ENCODE data around the gene MYRIP. TPM values are rescaled to one million over a fixed set of nuclear protein-coding genes. Genes with fewer than 3 reads are reported as not detected.

The MYRIP gene
- total RNA-seq, 1 experiment from 2014 or later = 0.59 TPM

GRCh38 chr3:40170395-40170794 lies 361.0 kb downstream of the MYRIP start:
- intact Hi-C loops (cut with micrococcal nuclease; ENCODE audit: unreplicated experiment) = loop anchor here (10.0 kb wide), 1 partner anchor 156 kb away; no protein-coding TSS in a partner anchor
- CTCF ChIA-PET = no interaction called here
- no peaks in the 10 kb centered on the region for H3K4me1 ChIP-seq

GRCh38 chr3:40172560-40172959 lies 363.2 kb downstream of the MYRIP start:
- DNase-seq = no peak
- H3K27ac Mint-ChIP-seq (ENCODE audit: unreplicated experiment) = no peak overlapping the region
- no peak overlapping the region for H3K4me3 Mint-ChIP-seq (ENCODE audit: unreplicated experiment)
- H3K9me3 Mint-ChIP-seq (ENCODE audit: unreplicated experiment) = no peaks in the 10 kb centered on the region
- Histone ChIP-seq H3K4me3 (ENCODE audit: low read depth, low read length) (no peak overlapping the region), H3K36me3 (ENCODE audit: control insufficient read depth, insufficient read depth, low read length) (no peaks in the 10 kb centered on the region), H3K27me3 (replicated peaks; ENCODE audit: control insufficient read depth, insufficient read depth, low read length) (no peaks in the 10 kb centered on the region; the same call in 1 of the 2 replicates), H3K9me3 (no peaks in the 10 kb centered on the region), H3K4me1 (no peaks in the 10 kb centered on the region)
- no peak for TF ChIP-seq CTCF (IDR thresholded peaks at IDR 0.05; ENCODE audit: insufficient read depth in 1 of 2, low read depth in 1 of 2, low read length in 1 of 2, severe bottlenecking in 1 of 2, unreplicated experiment in 1 of 2)
- ChIA-PET POLR2A (no interaction called here), CTCF (no interaction called here)
- intact Hi-C loops (cut with micrococcal nuclease; ENCODE audit: unreplicated experiment) = loop anchor here (10.0 kb wide), 1 partner anchor 158 kb away; no protein-coding TSS in a partner anchor
- H3K27me3 Mint-ChIP-seq (ENCODE audit: insufficient read depth, unreplicated experiment) = peaks cover 11% of the 10 kb centered on the region
- no peaks in the 10 kb centered on the region for H3K4me1 Mint-ChIP-seq (ENCODE audit: low read depth, unreplicated experiment)
- no peaks in the 10 kb centered on the region for H3K36me3 Mint-ChIP-seq (ENCODE audit: insufficient read depth, unreplicated experiment)
- no TSS peak for BruUV-seq (replicated peaks)

More at GRCh38 chr3:40170395-40170794, 361.0 kb downstream of the MYRIP start:
- POLR2A ChIA-PET = no interaction called here
- TF ChIP-seq CTCF (IDR thresholded peaks at IDR 0.05; ENCODE audit: insufficient read depth in 1 of 2, low read depth in 1 of 2, low read length in 1 of 2, severe bottlenecking in 1 of 2, unreplicated experiment in 1 of 2) = no peak
- no peak overlapping the region for H3K4me3 ChIP-seq (ENCODE audit: low read depth, low read length)
- no peaks in the 10 kb centered on the region; the same call in 1 of the 2 replicates for H3K27me3 ChIP-seq (replicated peaks; ENCODE audit: control insufficient read depth, insufficient read depth, low read length)
- Mint-ChIP-seq H3K4me3 (ENCODE audit: unreplicated experiment) (no peak overlapping the region), H3K27me3 (ENCODE audit: insufficient read depth, unreplicated experiment) (peaks cover 15% of the 10 kb centered on the region), H3K4me1 (ENCODE audit: low read depth, unreplicated experiment) (no peaks in the 10 kb centered on the region), H3K27ac (ENCODE audit: unreplicated experiment) (no peak overlapping the region), H3K9me3 (ENCODE audit: unreplicated experiment) (no peaks in the 10 kb centered on the region), H3K36me3 (ENCODE audit: insufficient read depth, unreplicated experiment) (no peaks in the 10 kb centered on the region)
- no peaks in the 10 kb centered on the region for H3K36me3 ChIP-seq (ENCODE audit: control insufficient read depth, insufficient read depth, low read length)
- BruUV-seq (replicated peaks) = no TSS peak
- no peaks in the 10 kb centered on the region for H3K9me3 ChIP-seq
- no peak for DNase-seq

GRCh38 chr3:40173227-40173721 lies 363.9 kb downstream of the MYRIP start:
- no peaks in the 10 kb centered on the region for H3K4me1 Mint-ChIP-seq (ENCODE audit: low read depth, unreplicated experiment)
- H3K36me3 ChIP-seq (ENCODE audit: control insufficient read depth, insufficient read depth, low read length) = no peaks in the 10 kb centered on the region
- DNase-seq = no peak
- POLR2A ChIA-PET = no interaction called here
- H3K9me3 Mint-ChIP-seq (ENCODE audit: unreplicated experiment) = no peaks in the 10 kb centered on the region
- H3K27me3 Mint-ChIP-seq (ENCODE audit: insufficient read depth, unreplicated experiment) = peaks cover 11% of the 10 kb centered on the region
- intact Hi-C loops (cut with micrococcal nuclease; ENCODE audit: unreplicated experiment) = loop anchor here (10.0 kb wide), 1 partner anchor 158 kb away; no protein-coding TSS in a partner anchor
- no peaks in the 10 kb centered on the region; the same call in 1 of the 2 replicates for H3K27me3 ChIP-seq (replicated peaks; ENCODE audit: control insufficient read depth, insufficient read depth, low read length)
- H3K36me3 Mint-ChIP-seq (ENCODE audit: insufficient read depth, unreplicated experiment) = no peaks in the 10 kb centered on the region
- H3K4me3 Mint-ChIP-seq (ENCODE audit: unreplicated experiment) = no peak overlapping the region
- no peak overlapping the region for H3K27ac Mint-ChIP-seq (ENCODE audit: unreplicated experiment)
- H3K4me3 ChIP-seq (ENCODE audit: low read depth, low read length) = no peak overlapping the region
- H3K4me1 ChIP-seq = no peaks in the 10 kb centered on the region
- BruUV-seq (replicated peaks) = no TSS peak
- no peak for TF ChIP-seq CTCF (IDR thresholded peaks at IDR 0.05; ENCODE audit: insufficient read depth in 1 of 2, low read depth in 1 of 2, low read length in 1 of 2, severe bottlenecking in 1 of 2, unreplicated experiment in 1 of 2)
- no peaks in the 10 kb centered on the region for H3K9me3 ChIP-seq
- CTCF ChIA-PET = no interaction called here
